Spinal cord (tissue), 10 donors: Measurements from ENCODE around the gene PFDN4. TPM values are rescaled to one million over a fixed set of nuclear protein-coding genes. Genes with fewer than 3 reads are reported as not detected.
A peak's percentile ranks its signal among the peaks of the same experiment; 100 is the strongest.

Experiments
- DNase-seq, 6 donors: peaks; one replicate each; pipeline versions ENCODE4 v3.0.0 to v3.0.0-alpha.2; 2013 to 2015; ENCODE audit warnings: low spot score in 6 of 6, low read depth in 4 of 6
- H3K27ac ChIP-seq: one replicate; pipeline ENCODE4 v1.5.1; 2013; ENCODE audit warnings: low read depth, low read length, control low read depth
- H3K27me3 ChIP-seq: one replicate; pipeline ENCODE4 v1.6.1; 2013; ENCODE audit warnings: low read length; ENCODE audit not compliant: control insufficient read depth, insufficient read depth
- H3K36me3 ChIP-seq: one replicate; pipeline ENCODE4 v1.6.1; 2013; ENCODE audit warnings: low read length; ENCODE audit not compliant: control insufficient read depth, insufficient read depth
- H3K4me1 ChIP-seq: one replicate; pipeline ENCODE4 v1.6.1; 2013; ENCODE audit warnings: low read length; ENCODE audit not compliant: control insufficient read depth, insufficient read depth
- H3K4me3 ChIP-seq: one replicate; pipeline ENCODE4 v1.5.1; 2013; ENCODE audit warnings: low read depth, low read length, control low read depth
- H3K9me3 ChIP-seq: one replicate; pipeline ENCODE4 v1.6.1; 2013; ENCODE audit warnings: low read length; ENCODE audit not compliant: control insufficient read depth, insufficient read depth
- WGBS: methylation state at CpG from one replicate; pipeline ENCODE4 v1.1.5; 2013; ENCODE audit warnings: missing lambda C conversion rate; ENCODE audit not compliant: insufficient coverage; 5-methylcytosine and 5-hydroxymethylcytosine counted together
- polyA plus RNA-seq, 2 donors: library from polyadenylated mRNA; unstranded; fragments of 120-200 nt; gene quantifications; one replicate each; pipeline ENCODE4 v1.2.1, GENCODE V29; 2013; ENCODE audit not compliant: insufficient read length in 2 of 2
- total RNA-seq, 2 donors: library from RNA; depleted of rRNA in 1 of 2; stranded (reverse); fragments of 120-200 nt in 1 of 2; fragments of >200 nt in 1 of 2; gene quantifications; one replicate each; pipeline versions ENCODE4 v1.2.3 to v1.2.4, GENCODE V29; 2013 to 2014
- donor health status: healthy.

Gene PFDN4
- total and polyA plus RNA-seq, 4 donors, result 69.8 to 89.7 (median 80.8) TPM

GRCh38 chr20:54172856-54173652 is 34.8 kb upstream of the PFDN4 start:
- Histone ChIP-seq H3K9me3 (no peaks in the 10 kb centered on the region), H3K27ac (no peak overlapping the region), H3K4me1 (peaks cover 24% of the 10 kb centered on the region), H3K27me3 (peaks cover 56% of the 10 kb centered on the region), H3K4me3 (no peak overlapping the region), H3K36me3 (no peaks in the 10 kb centered on the region)
- WGBS, result under 1% methylated on average over 65 of the region's 66 CpGs
- DNase-seq, result peak in 3 of 6 donors; percentile 19 to 77 (median 65)

- H3K27ac ChIP-seq, result no peak within 1 kb of the TSS
- H3K4me1 ChIP-seq, result peaks cover 24% of the 10 kb centered on the region
- peak in 2 of 6 donors; percentile 12 to 16 for DNase-seq
- H3K4me3 ChIP-seq, result no peak within 1 kb of the TSS
- peaks cover 53% of the 10 kb centered on the region for H3K27me3 ChIP-seq
- H3K9me3 ChIP-seq, result no peaks in the 10 kb centered on the region
- no peaks in the 10 kb centered on the region for H3K36me3 ChIP-seq
- WGBS, result 1% methylated on average over 60 of the region's 61 CpGs
These were observed 34.0 kb upstream of the PFDN4 start, which contains the start of gene CYP24A1 for GRCh38 chr20:54173653-54174456. Gene CYP24A1 (minus strand): TSS chr20:54173986. CDS start chr20:54173579, 407 bp downstream.

GRCh38 chr20:54174457-54175175 is 33.3 kb upstream of the PFDN4 start:
- peak in 2 of 6 donors; percentile 7 to 8 for DNase-seq

DNA sequence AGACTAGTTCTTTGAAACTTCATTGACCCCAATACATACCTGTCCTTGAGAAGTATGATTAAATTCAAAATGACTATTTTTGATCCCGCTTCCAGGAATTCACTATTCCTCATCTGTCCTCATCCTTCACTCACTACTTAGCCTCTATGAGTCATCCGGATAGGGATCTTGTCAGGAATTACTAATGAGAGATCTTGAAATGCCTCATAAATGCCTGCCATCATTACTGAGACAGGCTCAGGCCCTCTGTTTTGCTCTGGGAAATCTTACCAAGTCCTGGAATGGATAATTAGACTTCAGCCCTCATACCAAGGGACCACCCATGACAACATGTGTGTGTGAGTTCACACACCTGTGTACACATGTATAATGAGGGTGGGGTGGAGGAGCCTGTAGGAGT is 31.3 kb upstream of the PFDN4 start:
- Histone ChIP-seq H3K27me3 (peaks cover 37% of the 10 kb centered on the region), H3K4me3 (no peak overlapping the region), H3K9me3 (no peaks in the 10 kb centered on the region), H3K36me3 (no peaks in the 10 kb centered on the region), H3K4me1 (peaks cover 24% of the 10 kb centered on the region), H3K27ac (no peak overlapping the region)
- 80% methylated on average over 1 of the region's 2 CpGs for WGBS
- DNase-seq, result no peak

More at GRCh38 chr20:54174457-54175175, 33.3 kb upstream of the PFDN4 start:
- H3K27me3 ChIP-seq, result peaks cover 53% of the 10 kb centered on the region
- peaks cover 24% of the 10 kb centered on the region for H3K4me1 ChIP-seq
- no peaks in the 10 kb centered on the region for H3K9me3 ChIP-seq
- H3K36me3 ChIP-seq, result no peaks in the 10 kb centered on the region
- no peak overlapping the region for H3K4me3 ChIP-seq
- H3K27ac ChIP-seq, result no peak overlapping the region
- 7% methylated on average over 6 of the region's 18 CpGs for WGBS

- H3K27me3 ChIP-seq, result peaks cover 31% of the 10 kb centered on the region
- H3K9me3 ChIP-seq, result no peaks in the 10 kb centered on the region
- no peak overlapping the region for H3K27ac ChIP-seq
- peaks cover 24% of the 10 kb centered on the region for H3K4me1 ChIP-seq
- 80% methylated on average over 5 of the region's 6 CpGs for WGBS
- no peak overlapping the region for H3K4me3 ChIP-seq
- no peak for DNase-seq
- H3K36me3 ChIP-seq, result no peaks in the 10 kb centered on the region
These were observed 30.5 kb upstream of the PFDN4 start for GRCh38 chr20:54177378-54177777.

DNA sequence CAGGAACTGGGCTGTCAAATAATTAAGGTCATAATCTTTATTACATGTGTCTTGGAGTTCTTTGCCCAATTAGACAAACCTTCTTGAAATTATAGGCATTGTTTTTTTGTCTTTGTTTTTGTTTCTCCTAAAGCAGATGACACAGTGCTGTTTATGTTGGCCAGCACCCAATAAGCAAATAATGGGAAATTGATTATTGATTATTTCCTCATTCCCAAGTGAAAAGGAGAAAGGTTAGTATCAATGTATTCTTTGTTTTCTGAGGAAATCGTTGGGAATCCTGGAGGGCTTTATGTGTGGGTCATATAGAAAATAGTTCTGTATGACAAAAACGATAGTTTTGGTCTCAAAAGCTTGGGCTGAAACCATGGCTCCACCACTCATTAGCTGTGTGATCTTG is 29.6 kb upstream of the PFDN4 start:
- Histone ChIP-seq H3K36me3 (no peaks in the 10 kb centered on the region), H3K27ac (no peak overlapping the region), H3K4me3 (no peak overlapping the region), H3K9me3 (no peaks in the 10 kb centered on the region), H3K27me3 (peaks cover 22% of the 10 kb centered on the region), H3K4me1 (peaks cover 15% of the 10 kb centered on the region)
- no peak for DNase-seq
- WGBS, result 73% methylated on average over 2 of the region's 2 CpGs

GRCh38 chr20:54179946-54180345 is 27.9 kb upstream of the PFDN4 start:
- no peak overlapping the region for H3K4me3 ChIP-seq
- no peaks in the 10 kb centered on the region for H3K36me3 ChIP-seq
- H3K4me1 ChIP-seq, result no peaks in the 10 kb centered on the region
- no peak overlapping the region for H3K27ac ChIP-seq
- no peaks in the 10 kb centered on the region for H3K9me3 ChIP-seq
- peaks cover 6% of the 10 kb centered on the region for H3K27me3 ChIP-seq
- WGBS, result no CpG with 5 or more reads among the region's 2 CpGs
- no peak for DNase-seq

- Histone ChIP-seq H3K36me3 (no peaks in the 10 kb centered on the region), H3K27ac (no peak overlapping the region), H3K4me1 (no peaks in the 10 kb centered on the region), H3K27me3 (no peaks in the 10 kb centered on the region), H3K4me3 (no peak overlapping the region), H3K9me3 (no peaks in the 10 kb centered on the region)
- no CpG with 5 or more reads among the region's 1 CpG for WGBS
- DNase-seq, result no peak
These were observed 27.0 kb upstream of the PFDN4 start for GRCh38 chr20:54180931-54181330.

- no peaks in the 10 kb centered on the region for H3K36me3 ChIP-seq
- no peak for DNase-seq
- no peaks in the 10 kb centered on the region for H3K9me3 ChIP-seq
- H3K27me3 ChIP-seq, result no peaks in the 10 kb centered on the region
- no peak overlapping the region for H3K27ac ChIP-seq
- WGBS, result no CpG with 5 or more reads among the region's 3 CpGs
- no peak overlapping the region for H3K4me3 ChIP-seq
- H3K4me1 ChIP-seq, result no peaks in the 10 kb centered on the region
These were observed 23.8 kb upstream of the PFDN4 start for GRCh38 chr20:54184071-54184470.
